ENCODE results near the gene ANKLE2.
"Not testable (repeated sequence)": the region's sequence is repeated elsewhere in the genome, so short reads cannot be mapped to it uniquely, and the experiment has no call there.

Gene ANKLE2

GRCh38 chr12:132718644-132719043, 43.0 kb downstream of the ANKLE2 start:
- DNase-seq: no peak

- no peak for DNase-seq
These were observed 43.9 kb downstream of the ANKLE2 start for GRCh38 chr12:132717531-132718387.

DNA sequence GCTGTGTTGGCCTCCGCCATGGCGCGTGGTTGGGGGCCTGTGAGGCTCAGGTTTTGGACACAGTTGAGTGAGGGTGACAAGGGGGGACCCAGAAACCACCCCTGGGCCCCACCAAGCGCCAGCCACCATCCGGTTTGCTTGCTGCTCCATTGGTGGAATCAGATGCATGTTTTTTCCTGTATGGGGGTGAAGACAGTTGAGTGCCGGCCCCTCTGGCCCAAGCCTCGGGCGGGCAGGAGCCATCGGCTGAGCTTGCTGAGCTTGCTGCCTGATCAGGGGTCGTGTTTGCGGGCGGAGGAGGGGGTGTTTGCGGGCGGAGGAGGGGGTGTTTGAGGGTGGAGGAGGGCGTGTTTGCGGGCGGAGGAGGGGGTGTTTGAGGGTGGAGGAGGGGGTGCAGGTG, 44.6 kb downstream of the ANKLE2 start:
- no peak for DNase-seq

- no peak for DNase-seq
These were observed 45.3 kb downstream of the ANKLE2 start for GRCh38 chr12:132716356-132716755.

DNA sequence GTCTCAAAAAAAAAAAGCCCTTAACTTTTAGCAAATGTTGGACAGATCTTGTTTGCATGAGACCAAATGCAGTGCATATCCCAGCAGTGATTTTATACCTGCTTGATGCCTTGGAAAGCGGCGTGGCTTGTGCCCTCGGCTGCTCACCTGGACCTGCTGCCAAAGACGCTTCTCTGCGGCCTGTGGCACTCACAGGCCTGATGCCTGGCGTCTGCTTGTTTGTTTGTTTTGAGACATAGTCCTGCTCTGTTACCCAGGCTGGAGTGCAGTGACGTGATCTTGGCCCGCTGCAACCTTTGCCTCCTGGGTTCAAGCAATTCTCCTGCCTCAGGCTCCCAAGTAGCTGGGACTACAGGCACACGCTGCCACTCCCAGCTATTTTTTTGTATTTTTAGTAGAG, 45.8 kb downstream of the ANKLE2 start:
- no peak for DNase-seq

- no peak for DNase-seq
These were observed 48.5 kb downstream of the ANKLE2 start for GRCh38 chr12:132713123-132713522.

GRCh38 chr12:132711080-132711843, 50.4 kb downstream of the ANKLE2 start:
- DNase-seq: peak; percentile 27

DNA sequence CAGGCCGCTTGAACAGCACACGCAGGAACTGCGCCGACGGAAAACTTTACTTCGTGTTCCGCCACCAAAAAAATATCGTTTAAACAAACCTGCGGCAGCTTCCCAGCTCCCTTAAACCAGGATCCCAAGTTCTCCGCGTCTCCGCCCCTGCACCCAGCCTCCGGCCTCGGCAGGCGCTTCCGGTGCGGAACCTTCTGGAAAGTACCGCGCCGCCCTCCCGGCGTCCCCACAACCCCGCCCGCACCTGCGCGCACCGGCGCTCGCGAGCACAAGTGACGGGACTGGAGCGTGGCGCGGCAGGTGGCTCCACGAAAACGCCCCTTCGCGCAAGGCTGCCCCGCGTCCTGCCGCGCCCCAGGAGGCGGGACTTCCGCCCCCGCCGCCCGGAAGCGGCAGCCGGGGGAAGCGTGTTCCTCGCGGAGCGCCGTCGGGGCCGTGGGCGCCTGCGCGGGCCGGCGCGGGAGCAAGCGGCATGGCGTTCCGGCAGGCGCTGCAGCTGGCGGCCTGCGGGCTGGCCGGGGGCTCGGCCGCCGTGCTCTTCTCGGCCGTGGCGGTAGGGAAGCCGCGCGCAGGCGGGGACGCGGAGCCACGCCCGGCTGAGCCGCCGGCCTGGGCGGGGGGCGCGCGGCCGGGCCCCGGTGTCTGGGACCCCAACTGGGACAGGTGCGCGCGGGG, 51.1 kb downstream of the ANKLE2 start, which contains the start of gene PGAM5:
TSS of gene PGAM5 (plus strand) at position 438 of the 675 bp plus-strand sequence. CDS start at position 473, 35 bp downstream.
- DNase-seq: peak; percentile 78

GRCh38 chr12:132710043-132710404, 51.6 kb downstream of the ANKLE2 start:
- no peak for DNase-seq

DNA sequence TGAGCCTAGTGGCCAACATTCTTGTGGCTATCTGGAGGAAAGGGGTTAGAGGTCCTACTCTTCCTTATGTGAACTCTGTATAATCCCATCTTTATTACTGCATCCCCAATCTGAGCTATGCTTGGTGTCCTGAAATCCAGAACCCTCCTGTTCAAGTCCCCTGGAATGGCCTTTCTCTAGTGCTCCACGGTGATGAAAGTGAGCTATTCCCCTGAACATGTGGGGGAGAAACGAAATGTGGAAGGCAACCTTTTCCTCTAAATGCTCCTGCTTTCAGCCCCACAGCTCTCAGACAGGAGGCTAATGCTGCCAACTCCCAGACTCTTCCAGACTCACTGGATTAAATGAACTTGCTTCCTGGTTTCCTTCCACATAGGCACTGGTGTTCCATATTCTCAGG, 53.5 kb downstream of the ANKLE2 start:
- no peak for DNase-seq

DNA sequence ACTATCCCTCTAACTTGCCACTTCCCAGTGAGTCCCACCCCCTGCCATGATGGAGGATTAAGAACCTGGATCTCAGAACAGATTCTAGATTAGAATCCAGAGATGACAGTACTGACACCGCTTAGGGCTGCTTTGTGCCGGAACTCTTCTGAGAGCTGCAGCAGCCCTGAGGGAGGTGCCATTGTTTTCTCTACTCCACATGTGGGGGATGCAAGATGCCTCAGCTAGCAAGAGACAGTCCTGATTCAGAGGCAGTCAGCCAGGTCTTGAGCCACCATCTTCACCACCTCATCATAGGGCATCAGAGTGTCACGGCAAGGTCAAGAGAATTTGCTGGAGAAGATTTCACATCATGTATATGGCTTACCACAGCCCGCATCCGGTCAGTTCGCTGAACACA, 54.4 kb downstream of the ANKLE2 start:
- no peak for DNase-seq

GRCh38 chr12:132703641-132704040, 58.0 kb downstream of the ANKLE2 start:
- no peak for DNase-seq

DNA sequence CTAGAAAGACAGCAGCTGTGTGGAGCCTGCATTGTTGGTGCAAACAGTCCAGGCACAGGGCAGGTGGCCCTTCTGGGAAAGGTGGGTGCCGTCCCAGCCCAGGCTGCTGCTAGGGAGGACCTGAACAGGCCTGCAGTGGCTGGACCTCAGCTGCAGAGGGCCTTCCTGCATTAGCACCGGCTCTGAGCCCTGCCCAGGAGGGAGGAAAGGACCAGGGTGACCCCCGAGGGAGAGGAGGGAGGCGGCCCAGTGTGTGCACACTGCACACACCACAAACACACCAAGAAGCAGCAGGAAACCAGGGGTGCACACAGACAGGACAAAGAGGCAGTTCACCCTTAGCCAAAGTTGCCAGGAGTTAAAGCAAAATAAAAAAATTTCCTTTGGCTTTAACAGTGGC, 59.0 kb downstream of the ANKLE2 start:
- DNase-seq: no peak

GRCh38 chr12:132700212-132700822, 61.3 kb downstream of the ANKLE2 start:
- DNase-seq: no peak

- DNase-seq: no peak
These were observed 63.3 kb downstream of the ANKLE2 start for GRCh38 chr12:132698341-132698740.

- no peak for DNase-seq
These were observed 66.2 kb downstream of the ANKLE2 start for GRCh38 chr12:132695431-132695830.

- DNase-seq: not testable (repeated sequence)
These were observed 66.7 kb downstream of the ANKLE2 start for GRCh38 chr12:132694888-132695287.

GRCh38 chr12:132692030-132692429, 69.6 kb downstream of the ANKLE2 start:
- not testable (repeated sequence) for DNase-seq

DNA sequence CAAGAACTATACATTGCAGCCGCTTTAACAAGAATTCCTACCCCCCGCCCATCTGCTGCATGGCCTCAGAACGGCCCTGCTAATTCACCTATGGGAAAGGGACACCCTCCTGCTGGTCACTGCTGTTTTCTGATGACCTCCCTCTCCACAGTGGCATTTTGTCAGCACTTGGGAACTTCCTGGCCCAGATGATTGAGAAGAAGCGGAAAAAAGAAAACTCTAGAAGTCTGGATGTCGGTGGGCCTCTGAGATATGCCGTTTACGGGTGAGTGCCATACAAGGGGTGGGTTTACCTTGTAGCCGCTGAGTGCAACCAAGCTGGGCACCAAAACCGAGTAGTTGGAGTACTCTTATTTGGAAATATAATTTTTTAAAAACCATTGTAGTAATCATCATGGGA, 71.5 kb downstream of the ANKLE2 start:
- DNase-seq: no peak

GRCh38 chr12:132689227-132689626, 72.4 kb downstream of the ANKLE2 start:
- DNase-seq: no peak

DNA sequence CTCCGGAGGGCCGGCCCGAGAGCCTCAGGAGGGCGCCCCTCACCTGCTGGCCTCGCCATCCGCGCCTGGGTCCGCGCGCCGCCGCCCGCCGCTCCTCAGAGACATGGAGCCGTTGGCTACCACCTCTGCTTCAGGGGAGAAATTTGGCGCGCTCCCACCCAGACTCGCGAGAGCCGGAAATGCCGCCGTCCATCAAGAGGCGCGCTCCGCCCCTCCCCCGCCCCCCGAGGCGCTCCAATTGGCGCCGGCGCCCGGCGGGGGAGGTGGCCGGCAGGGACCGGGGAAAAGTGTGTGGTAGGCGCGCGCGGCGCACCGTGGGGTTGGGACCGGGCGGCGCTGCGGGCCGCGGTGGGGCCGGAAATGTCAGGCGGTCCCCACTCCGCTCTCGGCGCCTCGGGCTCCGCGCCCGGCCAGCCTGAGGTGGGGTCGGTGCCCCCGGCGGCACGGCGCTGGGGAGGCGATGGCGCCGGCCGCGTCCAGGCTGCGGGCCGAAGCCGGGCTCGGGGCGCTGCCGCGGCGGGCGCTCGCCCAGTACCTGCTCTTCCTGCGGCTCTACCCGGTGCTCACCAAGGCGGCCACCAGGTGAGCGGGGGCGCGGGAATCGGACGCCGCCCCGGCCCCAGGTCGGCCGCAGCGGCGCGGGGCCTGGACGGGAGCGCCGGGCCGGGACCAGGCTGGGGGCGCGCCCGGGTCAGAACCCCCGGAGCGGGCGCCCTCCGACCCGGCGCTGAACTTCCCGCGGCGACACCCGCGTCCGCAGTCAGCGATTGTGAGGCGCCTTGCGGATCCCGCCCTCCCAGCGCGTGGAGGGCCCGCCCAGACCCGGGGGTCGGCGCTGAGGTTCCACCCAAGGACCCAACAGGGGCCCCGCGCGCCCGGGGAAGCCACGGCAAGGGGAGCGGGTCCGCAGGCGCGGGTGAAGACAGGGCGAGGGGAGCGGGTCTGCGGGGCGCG, 74.1 kb downstream of the ANKLE2 start, which contains the start of the genes POLE and PXMP2:
TSS of gene POLE (minus strand) at position 132 of the 954 bp plus-strand sequence. CDS start at position 105, 27 bp downstream.
TSS of gene PXMP2 (plus strand) at position 377 of the 954 bp plus-strand sequence. CDS start at position 461, 84 bp downstream.
- peak; percentile 97 for DNase-seq

- peak; percentile 39 for DNase-seq
These were observed 74.8 kb downstream of the ANKLE2 start for GRCh38 chr12:132686825-132687210.
